Measurements from ENCODE around the gene MRAP.

MRAP gene

GRCh38 chr21:32350981-32351380, 52.3 kb downstream of the MRAP start:
- no peak for DNase-seq

DNA sequence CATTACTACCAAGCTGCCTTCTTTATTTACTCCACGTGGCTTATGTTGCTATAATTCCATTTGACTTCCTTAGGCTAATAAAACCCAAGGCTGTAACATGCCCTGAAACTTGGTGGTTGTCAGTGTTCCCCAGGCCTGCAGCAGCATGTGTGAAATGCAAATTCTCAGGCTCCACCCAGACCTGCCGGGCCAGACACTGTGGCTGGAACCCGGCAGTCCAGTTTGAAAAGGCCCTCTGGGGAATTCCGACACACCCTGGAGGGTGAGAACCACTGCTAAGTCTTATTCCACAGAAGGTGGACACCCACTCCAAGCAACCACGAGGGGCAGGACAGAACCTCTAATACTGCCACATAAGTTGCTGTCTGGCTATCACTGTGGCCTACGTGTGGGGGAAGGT, 52.8 kb downstream of the MRAP start:
- no peak for DNase-seq

DNA sequence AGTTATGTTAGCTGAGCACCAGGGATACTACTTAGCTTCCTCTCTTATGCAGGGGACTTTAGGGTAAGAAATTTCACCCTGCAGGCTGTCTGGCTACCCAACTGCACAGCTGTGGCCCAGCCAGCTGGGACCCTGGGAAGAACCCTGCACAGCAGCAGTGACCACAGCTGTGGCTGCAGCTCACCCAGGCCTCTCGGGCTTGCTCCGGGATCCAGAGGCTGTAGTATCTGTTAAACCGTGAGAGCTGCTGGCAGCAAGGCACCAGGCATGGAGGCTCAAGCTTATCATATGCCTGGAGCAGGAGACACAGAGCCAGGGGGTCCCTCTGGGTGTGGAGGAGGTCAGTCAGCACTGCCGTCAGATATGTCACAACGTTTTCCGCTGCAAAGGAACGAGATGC, 53.9 kb downstream of the MRAP start:
- no peak for DNase-seq

GRCh38 chr21:32353002-32353711, 54.5 kb downstream of the MRAP start:
- DNase-seq = no peak

DNA sequence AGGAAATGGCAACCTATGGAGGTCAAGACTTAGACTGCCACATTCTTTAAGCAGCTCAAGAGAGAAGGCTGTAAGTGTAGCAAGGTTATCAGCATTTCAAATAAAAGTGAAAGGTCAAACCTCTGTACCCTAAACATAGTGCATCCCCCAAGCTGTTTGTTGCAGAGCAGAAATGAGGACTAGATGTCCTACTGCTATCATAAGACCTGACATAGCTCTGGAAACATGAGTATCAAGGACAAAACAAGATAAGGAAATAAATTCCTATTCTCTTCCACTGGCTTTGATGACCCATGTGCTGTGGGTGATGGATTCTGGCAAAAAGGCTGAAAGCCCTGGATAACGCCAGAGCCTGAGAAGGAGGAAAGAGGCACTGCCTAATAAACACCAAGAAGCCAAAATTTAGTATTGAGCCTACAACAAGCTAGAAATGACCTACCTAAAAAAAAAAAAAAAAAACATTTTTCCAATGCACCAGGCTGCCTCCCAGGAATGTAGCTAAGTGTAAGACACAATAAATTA, 58.3 kb downstream of the MRAP start:
- DNase-seq = no peak

DNA sequence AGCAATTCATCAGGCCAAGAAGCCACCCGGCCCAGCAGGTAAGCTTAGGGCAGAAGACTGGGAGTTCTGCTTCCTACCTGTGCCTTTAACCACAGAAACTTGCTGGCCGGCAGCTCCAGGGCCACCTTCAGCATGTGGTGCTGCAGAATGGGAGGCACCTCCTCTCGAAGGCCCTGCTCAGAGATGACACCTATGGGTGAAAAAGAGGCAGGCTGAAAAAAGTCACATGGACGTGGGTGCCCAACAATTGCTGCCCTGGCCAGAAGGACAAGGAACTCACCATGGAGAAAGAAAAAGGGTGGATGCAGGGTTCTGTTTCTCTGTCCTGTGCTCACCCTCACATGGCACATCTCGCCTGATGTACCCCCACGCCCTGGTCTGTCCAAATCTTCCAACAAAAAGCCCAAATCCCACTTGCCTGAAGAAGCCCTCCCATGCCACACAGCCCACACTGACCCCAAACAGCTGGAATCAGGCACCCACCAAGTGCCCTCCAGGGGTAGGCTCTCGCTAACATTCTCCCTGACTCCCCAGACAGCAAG, 61.1 kb downstream of the MRAP start:
- no peak for DNase-seq

DNA sequence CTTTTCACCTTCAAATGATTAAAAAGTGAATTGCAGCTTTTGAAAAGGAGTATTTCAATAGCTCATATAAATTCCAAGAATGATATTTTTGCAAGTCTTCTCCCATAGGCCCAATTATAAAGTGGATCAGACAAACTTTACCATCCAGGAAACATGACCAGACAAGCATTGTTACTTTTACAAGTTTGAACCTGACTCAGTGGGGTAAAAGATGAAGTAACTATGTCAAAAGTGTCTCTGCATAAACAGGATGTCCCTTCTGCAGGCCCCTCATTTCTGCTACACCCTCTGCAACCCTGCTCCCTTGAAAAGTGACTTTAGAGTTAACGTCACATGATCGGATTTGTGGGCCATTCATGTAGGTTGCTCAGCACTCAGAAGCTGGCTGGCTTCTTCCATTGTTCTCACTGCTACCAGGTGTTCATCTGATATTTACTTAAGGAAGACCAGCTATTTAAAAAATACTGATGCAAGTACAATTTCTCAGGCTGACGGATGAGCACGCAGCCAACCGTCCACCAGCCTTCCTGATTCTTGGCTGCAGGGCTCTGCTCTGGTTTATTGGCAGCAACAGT, 61.8 kb downstream of the MRAP start:
- DNase-seq = no peak
